GM10266 (cell line): ENCODE measurements around the gene HIF3A.

Source experiments
- DNase-seq: peaks from one replicate; pipeline ENCODE4 v3.0.0; 2012; ENCODE audit errors: extremely low spot score
- TF ChIP-seq, protein P1 (sequence below): IDR thresholded peaks from 2 replicates; pipeline ENCODE4 v1.5.1; 2012; ENCODE audit warnings: mild to moderate bottlenecking, low read depth; ENCODE audit not compliant: control insufficient read depth, insufficient read depth; ENCODE audit errors: missing control alignments

HIF3A gene

DNA sequence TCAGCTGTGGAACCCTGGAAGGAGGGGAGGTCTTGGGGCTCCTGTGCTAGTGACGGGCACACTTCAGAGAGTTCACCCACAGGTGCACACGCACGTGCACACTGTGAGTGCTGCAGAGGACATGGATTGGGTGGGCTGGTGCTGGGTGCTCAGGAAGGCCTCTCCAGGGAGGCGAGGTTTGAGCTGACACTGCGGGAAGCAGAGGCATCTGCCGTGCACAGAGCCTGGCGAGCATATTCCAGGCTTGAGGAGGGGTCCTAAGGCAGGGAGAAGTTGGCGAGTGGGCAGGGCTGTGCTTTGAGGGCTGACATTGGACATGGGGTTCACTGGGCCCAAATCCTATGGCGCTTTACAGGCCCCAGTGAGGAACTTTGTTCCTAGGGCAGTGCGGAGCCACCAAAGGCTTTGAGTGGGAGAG, 90.9 kb downstream of the HIF3A start:
- TF ChIP-seq, protein P1, sequence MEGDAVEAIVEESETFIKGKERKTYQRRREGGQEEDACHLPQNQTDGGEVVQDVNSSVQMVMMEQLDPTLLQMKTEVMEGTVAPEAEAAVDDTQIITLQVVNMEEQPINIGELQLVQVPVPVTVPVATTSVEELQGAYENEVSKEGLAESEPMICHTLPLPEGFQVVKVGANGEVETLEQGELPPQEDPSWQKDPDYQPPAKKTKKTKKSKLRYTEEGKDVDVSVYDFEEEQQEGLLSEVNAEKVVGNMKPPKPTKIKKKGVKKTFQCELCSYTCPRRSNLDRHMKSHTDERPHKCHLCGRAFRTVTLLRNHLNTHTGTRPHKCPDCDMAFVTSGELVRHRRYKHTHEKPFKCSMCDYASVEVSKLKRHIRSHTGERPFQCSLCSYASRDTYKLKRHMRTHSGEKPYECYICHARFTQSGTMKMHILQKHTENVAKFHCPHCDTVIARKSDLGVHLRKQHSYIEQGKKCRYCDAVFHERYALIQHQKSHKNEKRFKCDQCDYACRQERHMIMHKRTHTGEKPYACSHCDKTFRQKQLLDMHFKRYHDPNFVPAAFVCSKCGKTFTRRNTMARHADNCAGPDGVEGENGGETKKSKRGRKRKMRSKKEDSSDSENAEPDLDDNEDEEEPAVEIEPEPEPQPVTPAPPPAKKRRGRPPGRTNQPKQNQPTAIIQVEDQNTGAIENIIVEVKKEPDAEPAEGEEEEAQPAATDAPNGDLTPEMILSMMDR = no peak
- no peak for DNase-seq

- TF ChIP-seq, protein P1 = no peak
- no peak for DNase-seq
These were observed 91.7 kb downstream of the HIF3A start for GRCh38 chr19:46388311-46389095.

- TF ChIP-seq, protein P1 = no peak
These were observed 93.4 kb downstream of the HIF3A start for GRCh38 chr19:46390121-46390858.

DNA sequence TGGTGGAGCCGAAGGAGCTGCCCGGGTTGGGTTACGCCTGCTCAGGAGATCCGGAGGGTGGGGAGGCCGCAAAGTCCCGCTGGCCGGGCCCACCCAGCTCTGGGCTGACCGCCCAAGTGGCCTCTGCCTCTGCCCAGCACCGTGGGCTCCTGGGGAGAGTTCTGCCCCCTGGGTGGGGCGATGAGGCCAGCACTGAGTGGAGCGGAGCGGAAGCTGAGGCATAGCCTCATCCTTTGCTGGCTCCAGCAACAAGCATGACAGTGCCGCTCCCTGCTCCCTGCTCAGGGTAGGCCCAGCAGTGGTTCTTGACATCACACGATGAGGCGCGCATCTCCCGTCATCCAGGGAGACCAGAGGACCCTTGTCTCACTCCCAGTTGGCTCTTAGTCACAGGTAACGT, 94.0 kb downstream of the HIF3A start:
- DNase-seq = no peak
- TF ChIP-seq, protein P1 = no peak

More at GRCh38 chr19:46390121-46390858, 93.4 kb downstream of the HIF3A start:
- DNase-seq = no peak

DNA sequence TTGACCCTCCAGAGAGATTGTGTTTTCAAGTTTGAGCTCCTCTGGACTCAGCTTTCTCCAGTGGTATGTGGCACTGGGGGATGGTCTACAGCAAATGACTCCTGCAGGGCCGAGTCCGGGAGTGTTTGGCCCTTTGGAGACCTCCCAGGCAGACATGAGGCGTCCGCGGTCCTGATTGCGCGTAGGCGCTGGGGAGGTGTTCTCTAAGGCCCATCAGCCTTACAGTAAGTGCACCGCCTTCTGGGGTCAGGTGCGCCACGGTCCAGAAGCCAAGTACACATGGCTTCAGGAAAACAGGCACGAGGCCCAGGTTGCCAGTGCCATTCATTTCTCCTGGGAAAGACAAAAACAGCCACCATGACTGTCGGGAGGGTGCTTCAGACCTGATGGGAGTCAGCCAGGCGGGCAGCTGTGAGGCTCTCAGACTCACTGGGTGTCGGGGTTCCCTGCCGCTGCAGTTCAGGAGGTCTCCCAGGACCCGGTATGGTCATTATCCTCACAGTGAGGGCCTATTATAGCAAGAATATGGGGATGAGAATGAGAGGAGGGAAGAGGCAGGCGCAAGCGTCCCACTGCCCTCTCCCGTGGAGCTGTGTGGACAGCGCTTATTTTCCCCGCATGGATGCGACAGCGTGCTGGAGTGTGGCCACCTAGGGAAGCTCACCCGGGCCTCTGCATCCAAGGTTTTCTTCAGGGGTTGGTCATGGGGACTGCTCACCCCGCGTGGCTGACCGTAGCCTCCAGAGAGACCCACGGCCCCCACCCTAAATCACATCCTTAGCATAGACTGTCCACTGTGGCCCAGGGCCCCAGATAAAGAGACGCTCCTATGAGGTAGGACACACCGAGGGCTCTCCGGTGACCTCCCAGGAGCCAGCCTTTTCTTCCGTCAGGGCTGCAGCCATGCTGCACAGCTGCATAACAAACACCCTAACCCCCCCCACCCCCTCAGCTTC, 94.7 kb downstream of the HIF3A start:
- TF ChIP-seq, protein P1 = no peak
- no peak for DNase-seq

- TF ChIP-seq, protein P1 = no peak
- DNase-seq = no peak
These were observed 95.5 kb downstream of the HIF3A start for GRCh38 chr19:46392252-46392801.
